Heart left ventricle (tissue), 16 donors: ENCODE results near the gene CCR8. TPM values are rescaled to one million over a fixed set of nuclear protein-coding genes. Genes with fewer than 3 reads are reported as not detected.

Experiments used
- ATAC-seq, 4 donors: fragments of 200-7000 bp; cut with Tn5 transposase; one replicate each; pipeline ENCODE4 v1.9.1; 2020 to 2022; ENCODE audit warnings: moderate library complexity in 4 of 4, mild to moderate bottlenecking in 3 of 4, moderate number of reproducible peaks in 1 of 4
- DNase-seq, 5 donors: peaks; one replicate each; pipeline ENCODE4 v3.0.0-alpha.2; 2020
- H3K27ac ChIP-seq, 12 donors: fragments of 200-600 bp; sonication (generic) in 4 of 12; one replicate each; pipeline versions ENCODE4 v1.5.0 to v1.8.0; 2016 to 2022; ENCODE audit warnings: mild to moderate bottlenecking in 2 of 12
- H3K27me3 ChIP-seq, 9 donors: fragments of 200-600 bp; sonication (generic) in 2 of 9; one replicate each; pipeline versions ENCODE4 v1.5.1 to v1.8.0; 2016 to 2022; ENCODE audit warnings: mild to moderate bottlenecking in 3 of 9
- H3K36me3 ChIP-seq, 9 donors: fragments of 200-600 bp; sonication (generic) in 2 of 9; one replicate each; pipeline versions ENCODE4 v1.5.0 to v1.8.0; 2018 to 2022; ENCODE audit warnings: mild to moderate bottlenecking in 2 of 9
- H3K4me1 ChIP-seq, 12 donors: fragments of 200-600 bp; sonication (generic) in 4 of 12; one replicate each; pipeline versions ENCODE4 v1.5.0 to v1.8.0; 2016 to 2022; ENCODE audit warnings: mild to moderate bottlenecking in 3 of 12
- H3K4me3 ChIP-seq, 12 donors: fragments of 200-600 bp; sonication (generic) in 4 of 12; one replicate each; pipeline versions ENCODE4 v1.5.0 to v1.8.0; 2017 to 2022; ENCODE audit warnings: mild to moderate bottlenecking in 9 of 12, moderate library complexity in 4 of 12
- H3K9me3 ChIP-seq, 12 donors: fragments of 200-600 bp; sonication (generic) in 4 of 12; one replicate each; pipeline versions ENCODE4 v1.5.0 to v1.8.0; 2016 to 2022; ENCODE audit warnings: mild to moderate bottlenecking in 1 of 12
- POLR2A ChIP-seq, 2 donors: fragments of 450-650 bp; IDR thresholded peaks; one replicate each; pipeline ENCODE4 v1.6.1; 2017; ENCODE audit warnings: antibody characterized with exemption in 2 of 2, mild to moderate bottlenecking in 2 of 2, moderate library complexity in 2 of 2
- WGBS, 4 donors: extraction: QIAGEN DNeasy Blood & Tissue Kit in 2 of 4; methylation state at CpG; one replicate each; pipeline versions ENCODE4 v1.1.5 to v1.1.7; 2013 to 2018; 5-methylcytosine and 5-hydroxymethylcytosine counted together
- intact Hi-C, 10 donors: fragments of 100-400 bp; cut with DNase I; formaldehyde crosslinking; loops; one replicate each; pipeline versions ENCODE4 v1.11.1 to v1.14.2; 2022
- polyA plus RNA-seq, 2 donors: library from polyadenylated mRNA; stranded (reverse); fragments of 200-250 nt; gene quantifications; one replicate each; pipeline ENCODE4 v1.2.3, GENCODE V29; 2013
- total RNA-seq, 9 donors: library from RNA; depleted of rRNA in 2 of 9; stranded (reverse); fragments of >200 nt in 2 of 9; fragmentation: NEBNext Ultra II Directional in 3 of 9; extraction: Animal tissue kit (Norgen Biotek cat#: 25700) in 3 of 9; gene quantifications; one replicate each; pipeline versions ENCODE4 v1.1.0 to v1.2.4, GENCODE V29; 2016 to 2023
- TF ChIP-seq, protein P1 (sequence below), 12 donors: fragments of 200-600 bp; sonication (generic) in 4 of 12; IDR thresholded peaks; one replicate each; pipeline versions ENCODE4 v1.5.0 to v1.8.0; 2018 to 2022; ENCODE audit warnings: antibody characterized with exemption in 12 of 12, mild to moderate bottlenecking in 5 of 12
- donor health status: ischemic (EF 13 %, LVEDD 7.1; RV severe dilation, severe dysfunction).
- donor health status: healthy with polysubstance abuse.
- donor health status: DM: no; HTN: yes; CAD: no.
- donor health status: DM: no; HTN: no; CAD: no.
- donor health status: ischemic (EF 25% LVEDD 6.9; RV normal size, moderate dysfunction).
- donor health status: ischemic (EF 25% LVEDD 5.7; RV mildly dilated, moderate dysfunction).
- donor health status: healthy.
- donor health status: DM: yes; HTN: yes; CAD: no.
- donor health status: ischemic (EF 35%, LVEDD 5.7; RV mildly dilated, moderate dysfunction).
- donor health status: nonischemic (EF 11% LVEDD 7.7; RV severe dilation, severe dysfunction).
- donor health status: DM: yes; HTN: yes; CAD: no.
- donor health status: PGD.
- donor health status: ischemic (EF 29% LVEDD 5.4; RV normal size, mild dysfunction).
- donor health status: nonischemic (EF 23%, LVEDD 6.1; RV moderate dilation, normal function).

CCR8 gene
- total and polyA plus RNA-seq, 11 donors, result 0.29 TPM; not detected in 10

DNA sequence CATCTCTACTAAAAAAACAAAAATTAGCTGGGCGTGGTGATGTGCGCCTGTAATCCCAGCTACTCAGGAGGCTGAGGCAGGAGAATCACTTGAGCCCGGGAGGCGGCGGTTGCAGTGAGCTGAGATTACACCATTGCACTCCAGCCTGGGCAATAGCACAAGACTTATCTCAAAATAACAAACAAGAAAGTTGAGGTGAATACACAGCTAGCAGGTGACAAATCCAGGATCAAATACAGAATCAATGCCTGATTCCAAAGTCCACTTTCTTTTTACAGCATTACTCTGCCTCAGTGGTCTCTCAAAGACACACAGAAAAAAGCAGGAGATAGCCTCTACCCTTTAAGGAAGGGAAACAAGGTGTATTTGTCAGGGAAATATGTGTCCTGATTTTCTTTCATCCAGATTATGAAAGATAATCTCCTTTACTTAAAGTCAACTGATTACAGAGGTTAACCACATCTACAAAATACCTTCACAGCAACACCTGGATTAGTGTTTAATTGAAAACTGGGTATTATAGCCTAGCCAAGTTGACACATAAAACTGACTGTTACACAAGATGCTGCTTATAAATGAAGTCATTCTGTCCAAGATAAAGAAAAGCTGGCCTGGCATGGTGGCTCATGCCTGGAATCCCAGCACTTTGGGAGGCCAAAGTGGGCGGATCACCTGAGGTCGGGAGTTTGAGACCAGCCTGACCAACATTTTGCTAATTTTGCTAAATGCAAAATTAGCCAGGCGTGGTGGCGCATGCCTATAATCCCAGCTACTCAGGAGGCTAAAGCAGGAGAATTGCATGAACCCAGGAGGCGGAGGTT, 49.7 kb downstream of the CCR8 start:
- no peak overlapping the region for H3K4me3 ChIP-seq
- WGBS, 4 donors, result 92 to 97% (median 94%) methylated on average over 10 of the region's 10 CpGs
- TF ChIP-seq, protein P1, sequence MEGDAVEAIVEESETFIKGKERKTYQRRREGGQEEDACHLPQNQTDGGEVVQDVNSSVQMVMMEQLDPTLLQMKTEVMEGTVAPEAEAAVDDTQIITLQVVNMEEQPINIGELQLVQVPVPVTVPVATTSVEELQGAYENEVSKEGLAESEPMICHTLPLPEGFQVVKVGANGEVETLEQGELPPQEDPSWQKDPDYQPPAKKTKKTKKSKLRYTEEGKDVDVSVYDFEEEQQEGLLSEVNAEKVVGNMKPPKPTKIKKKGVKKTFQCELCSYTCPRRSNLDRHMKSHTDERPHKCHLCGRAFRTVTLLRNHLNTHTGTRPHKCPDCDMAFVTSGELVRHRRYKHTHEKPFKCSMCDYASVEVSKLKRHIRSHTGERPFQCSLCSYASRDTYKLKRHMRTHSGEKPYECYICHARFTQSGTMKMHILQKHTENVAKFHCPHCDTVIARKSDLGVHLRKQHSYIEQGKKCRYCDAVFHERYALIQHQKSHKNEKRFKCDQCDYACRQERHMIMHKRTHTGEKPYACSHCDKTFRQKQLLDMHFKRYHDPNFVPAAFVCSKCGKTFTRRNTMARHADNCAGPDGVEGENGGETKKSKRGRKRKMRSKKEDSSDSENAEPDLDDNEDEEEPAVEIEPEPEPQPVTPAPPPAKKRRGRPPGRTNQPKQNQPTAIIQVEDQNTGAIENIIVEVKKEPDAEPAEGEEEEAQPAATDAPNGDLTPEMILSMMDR (IDR thresholded peaks at IDR 0.05), result no peak
- TF ChIP-seq POLR2A (IDR thresholded peaks at IDR 0.05), result no peak
- no peaks in the 10 kb centered on the region for H3K36me3 ChIP-seq
- H3K27ac ChIP-seq, result no peak overlapping the region
- peaks cover 0 to 11% (median 0%) of the 10 kb centered on the region in 12 donors for H3K4me1 ChIP-seq
- ATAC-seq (no peak), DNase-seq (no peak)
- peaks cover 0 to 13% (median 0%) of the 10 kb centered on the region in 9 donors for H3K27me3 ChIP-seq
- no peaks in the 10 kb centered on the region for H3K9me3 ChIP-seq
- intact Hi-C loops, result loop anchor here in 1 of 10 donors (10.0 kb wide), 1 partner anchor 84 kb away; no protein-coding TSS in a partner anchor

DNA sequence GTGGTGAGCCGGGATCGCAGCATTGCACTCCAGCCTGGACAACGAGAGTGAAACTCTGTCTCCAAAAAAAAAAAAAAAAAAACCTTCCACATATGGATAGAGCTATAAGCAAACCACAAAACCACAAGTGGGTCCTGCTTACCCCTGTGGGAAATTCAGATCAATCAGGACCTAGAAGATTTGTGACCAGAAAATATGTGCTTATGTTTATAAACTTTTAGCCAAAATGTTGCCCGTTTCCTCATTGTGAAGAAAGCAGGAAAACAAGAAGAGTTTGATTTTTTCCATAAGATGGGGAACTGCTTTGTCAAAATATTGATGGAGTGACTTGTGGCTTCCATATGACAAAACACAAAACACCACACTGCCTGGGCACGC, 50.3 kb downstream of the CCR8 start:
- peaks cover 0 to 13% (median 0%) of the 10 kb centered on the region in 9 donors for H3K27me3 ChIP-seq
- no peaks in the 10 kb centered on the region for H3K36me3 ChIP-seq
- no peak overlapping the region for H3K4me3 ChIP-seq
- WGBS, 4 donors, result 88 to 96% (median 91%) methylated on average over 5 of the region's 5 CpGs
- DNase-seq, result no peak
- H3K4me1 ChIP-seq, result peaks cover 0 to 16% (median 5%) of the 10 kb centered on the region in 12 donors
- H3K9me3 ChIP-seq, result no peaks in the 10 kb centered on the region
- no peak overlapping the region for H3K27ac ChIP-seq
- no peak for ATAC-seq
- intact Hi-C loops, result loop anchor here in 5 of 10 donors (10.0 kb wide), 4 partner anchors 85 to 275 kb away; partner anchors contain the start of genes GORASP1 (in 2 of the 5) and TTC21A (in 2 of the 5)
- no peak for TF ChIP-seq POLR2A (IDR thresholded peaks at IDR 0.05)
- TF ChIP-seq, protein P1 (IDR thresholded peaks at IDR 0.05), result no peak

DNA sequence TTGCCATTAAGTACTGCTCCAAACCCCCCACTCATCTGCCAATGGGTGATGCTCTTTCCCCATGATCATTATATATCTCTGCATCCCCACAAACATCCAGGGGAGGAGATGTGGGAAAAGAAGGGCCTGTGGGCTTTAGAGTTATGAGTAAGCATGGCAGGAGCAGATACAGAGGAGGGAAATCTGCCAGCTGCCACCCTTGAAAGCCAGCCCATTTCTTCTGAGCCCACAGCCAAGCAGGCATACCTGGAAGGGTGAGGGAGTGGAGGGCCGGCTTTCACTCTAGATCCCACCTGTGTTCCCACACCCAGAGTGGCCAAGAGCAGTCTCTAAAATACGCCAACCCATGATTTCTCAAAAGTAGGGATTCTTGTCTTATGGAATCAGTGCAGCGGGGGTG, 51.9 kb downstream of the CCR8 start:
- no peaks in the 10 kb centered on the region for H3K36me3 ChIP-seq
- TF ChIP-seq, protein P1 (IDR thresholded peaks at IDR 0.05), result no peak
- TF ChIP-seq POLR2A (IDR thresholded peaks at IDR 0.05), result no peak
- intact Hi-C loops, result loop anchor here in 4 of 10 donors (10.0 kb wide), 3 partner anchors 197 to 277 kb away; partner anchors contain the start of genes GORASP1 (in 2 of the 4) and TTC21A (in 2 of the 4)
- DNase-seq (no peak), ATAC-seq (no peak)
- H3K27me3 ChIP-seq, result peaks cover 0 to 8% (median 0%) of the 10 kb centered on the region in 9 donors
- H3K4me1 ChIP-seq, result peaks cover 0 to 29% (median 15%) of the 10 kb centered on the region in 12 donors
- WGBS, 4 donors, result 97 to 99% (median 97%) methylated on average over 3 of the region's 3 CpGs
- no peaks in the 10 kb centered on the region for H3K9me3 ChIP-seq
- no peak overlapping the region for H3K4me3 ChIP-seq
- no peak overlapping the region for H3K27ac ChIP-seq

Other genes with a start within 250 kb of the CCR8 start
- 10 to 100 TPM; 35.3 to 52.5 (median 42.3) TPM for gene GORASP1, start 222.1 kb upstream of the CCR8 start, total RNA-seq
- 10 to 100 TPM; 19.9 to 43.3 TPM for gene GORASP1, start 222.1 kb upstream of the CCR8 start, polyA plus RNA-seq
- gene TTC21A, start 222.0 kb upstream of the CCR8 start, total RNA-seq, result 1 to 10 TPM in 7 of 9 donors, under 1 TPM in 2; 0.83 to 4.8 (median 2.0) TPM
- gene TTC21A, start 222.0 kb upstream of the CCR8 start, polyA plus RNA-seq, result 1 to 10 TPM in 1 of 2 donors, under 1 TPM in 1; 0.72 to 1.9 TPM
- 10 to 100 TPM in 7 of 9 donors, 1 to 10 TPM in 2; 5.3 to 27.3 (median 17.2) TPM for gene CSRNP1, start 176.1 kb upstream of the CCR8 start, total RNA-seq
- gene CSRNP1, start 176.1 kb upstream of the CCR8 start, polyA plus RNA-seq, result 10 to 100 TPM in 1 of 2 donors, 1 to 10 TPM in 1; 9.3 to 40.3 TPM
- 1,000 to 10,000 TPM in 1 of 9 donors, 100 to 1,000 TPM in 8; 293 to 1,122 (median 530) TPM for gene XIRP1, start 137.1 kb upstream of the CCR8 start, total RNA-seq
- gene XIRP1, start 137.1 kb upstream of the CCR8 start, polyA plus RNA-seq, result 100 to 1,000 TPM; 496 to 675 TPM
- 10 to 100 TPM in 1 of 9 donors, 1 to 10 TPM in 5, under 1 TPM in 3; 0.20 to 11.4 (median 1.2) TPM for gene CX3CR1, start 49.7 kb upstream of the CCR8 start, total RNA-seq
- gene CX3CR1, start 49.7 kb upstream of the CCR8 start, polyA plus RNA-seq, result under 1 TPM; 0.14 to 0.15 TPM
- gene SLC25A38, start 53.7 kb downstream of the CCR8 start, total RNA-seq, result 10 to 100 TPM; 13.6 to 30.6 (median 20.9) TPM
- 10 to 100 TPM; 14.0 to 34.8 TPM for gene SLC25A38, start 53.7 kb downstream of the CCR8 start, polyA plus RNA-seq
- 100 to 1,000 TPM; 308 to 700 (median 426) TPM for gene RPSA, start 77.0 kb downstream of the CCR8 start, total RNA-seq
- gene RPSA, start 77.0 kb downstream of the CCR8 start, polyA plus RNA-seq, result 1,000 to 10,000 TPM in 1 of 2 donors, 100 to 1,000 TPM in 1; 619 to 1,279 TPM
- gene MOBP, start 138.0 kb downstream of the CCR8 start, total RNA-seq, result under 1 TPM in 1 of 9 donors, not detected in 8; 0.17 TPM
- not detected for gene MOBP, start 138.0 kb downstream of the CCR8 start, polyA plus RNA-seq